Measurements from ENCODE around the gene SCGN.
A peak's percentile ranks its signal among the peaks of the same experiment; 100 is the strongest.

SCGN gene, protein sequence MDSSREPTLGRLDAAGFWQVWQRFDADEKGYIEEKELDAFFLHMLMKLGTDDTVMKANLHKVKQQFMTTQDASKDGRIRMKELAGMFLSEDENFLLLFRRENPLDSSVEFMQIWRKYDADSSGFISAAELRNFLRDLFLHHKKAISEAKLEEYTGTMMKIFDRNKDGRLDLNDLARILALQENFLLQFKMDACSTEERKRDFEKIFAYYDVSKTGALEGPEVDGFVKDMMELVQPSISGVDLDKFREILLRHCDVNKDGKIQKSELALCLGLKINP

DNA sequence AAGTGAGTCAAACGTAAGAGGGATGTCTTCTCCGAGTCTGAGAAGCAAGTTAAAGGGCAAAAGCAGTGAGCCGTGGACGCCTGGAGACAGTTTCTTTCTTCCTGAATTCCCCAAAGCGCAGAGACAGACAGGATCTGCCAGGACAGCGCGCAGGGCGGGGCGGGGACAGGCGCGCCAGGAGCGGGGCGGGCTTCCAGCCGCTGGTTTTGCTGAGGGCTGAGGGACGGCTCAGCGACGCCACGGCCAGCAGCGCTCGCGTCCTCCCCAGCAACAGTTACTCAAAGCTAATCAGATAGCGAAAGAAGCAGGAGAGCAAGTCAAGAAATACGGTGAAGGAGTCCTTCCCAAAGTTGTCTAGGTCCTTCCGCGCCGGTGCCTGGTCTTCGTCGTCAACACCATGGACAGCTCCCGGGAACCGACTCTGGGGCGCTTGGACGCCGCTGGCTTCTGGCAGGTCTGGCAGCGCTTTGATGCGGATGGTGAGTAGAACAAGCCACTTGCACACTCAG lies at the start of gene SCGN:
Gene SCGN (plus strand): TSS at position 209 of the 509 bp plus-strand sequence. CDS start 189 bp downstream, at position 398.
- DNase-seq: peak in 1 of 2 donors; percentile 4

DNA sequence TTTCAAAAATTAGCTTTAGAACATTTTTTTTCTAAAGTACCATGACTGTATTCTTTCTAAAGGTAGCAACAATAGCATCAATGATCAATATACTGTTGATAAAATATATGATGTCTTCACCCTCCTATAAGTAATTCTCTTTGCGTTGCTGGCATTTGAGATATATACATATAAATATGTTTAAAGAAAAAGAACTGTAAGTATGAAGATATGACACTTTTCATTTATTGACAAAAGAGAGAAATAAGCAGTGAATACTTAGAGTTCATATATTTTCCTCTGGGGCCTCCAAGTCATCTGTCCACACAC lies 49.4 kb upstream of the SCGN start:
- no peak for DNase-seq

DNA sequence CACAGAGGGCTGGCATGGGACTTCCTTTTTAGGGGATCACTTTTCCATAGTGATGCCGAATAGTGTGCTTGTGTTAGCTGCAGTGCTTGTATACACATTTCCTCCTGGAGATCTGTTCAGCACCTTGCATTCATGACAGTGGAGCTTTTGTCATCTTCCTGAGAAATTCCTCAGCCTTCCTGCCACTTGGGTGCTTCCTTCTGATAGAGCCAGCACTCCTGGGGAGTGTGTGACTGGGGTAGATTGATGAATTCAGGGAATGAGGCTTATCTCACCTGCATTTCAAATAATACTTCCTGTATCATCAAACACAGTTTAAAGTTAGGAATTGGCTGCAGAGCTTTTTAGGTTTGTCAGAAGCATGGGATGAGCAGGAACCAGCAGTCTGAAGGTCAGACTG lies 48.8 kb upstream of the SCGN start:
- DNase-seq: no peak

DNA sequence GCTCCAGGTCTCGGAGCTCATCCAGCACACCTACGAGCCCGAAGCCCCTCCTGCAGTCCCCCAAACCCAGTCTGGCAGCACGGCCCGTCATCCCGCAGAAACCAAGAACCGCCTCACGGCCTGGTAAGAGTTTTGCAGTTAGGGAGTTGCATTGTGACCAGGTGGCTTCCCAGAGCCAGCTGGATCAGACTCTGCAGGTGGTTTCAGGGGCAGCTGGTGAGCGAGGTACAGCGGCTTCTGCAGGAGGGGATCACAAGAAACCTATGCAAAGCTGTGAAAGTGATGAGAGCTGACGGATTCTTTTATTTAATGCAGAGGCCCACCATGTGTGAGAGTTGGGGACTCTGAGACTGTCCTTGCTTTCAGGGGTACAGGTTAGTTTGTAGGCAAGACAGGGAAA lies 45.9 kb upstream of the SCGN start:
- DNase-seq: no peak

DNA sequence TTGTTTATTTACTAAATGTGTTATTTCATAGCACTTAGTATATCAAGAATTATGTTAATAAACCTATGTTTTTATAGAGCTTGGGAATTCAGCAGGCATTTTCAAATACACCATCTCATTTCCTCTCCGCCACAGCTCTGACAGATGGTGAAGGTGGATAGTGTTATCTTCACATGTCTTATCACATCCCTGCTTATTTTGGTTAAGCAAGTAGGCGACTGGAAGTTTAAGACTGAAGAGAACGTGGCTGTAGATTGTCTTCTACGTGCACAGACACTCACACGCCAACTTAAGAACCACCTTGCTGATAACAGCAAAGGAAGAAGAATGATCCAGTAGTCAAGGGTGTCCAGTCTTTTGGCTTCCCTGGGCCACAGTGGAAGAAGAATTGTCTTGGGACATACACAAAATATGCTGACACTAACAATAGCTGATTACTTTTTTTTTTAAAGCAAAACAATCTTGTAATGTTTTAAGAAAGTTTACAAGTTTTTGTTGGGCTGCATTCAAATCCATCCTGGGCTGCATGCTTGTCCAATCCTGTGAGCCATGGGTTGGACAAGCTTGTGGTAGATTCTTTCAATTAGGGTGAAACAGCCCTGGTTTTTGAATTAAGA lies 43.3 kb upstream of the SCGN start:
- DNase-seq: no peak

DNA sequence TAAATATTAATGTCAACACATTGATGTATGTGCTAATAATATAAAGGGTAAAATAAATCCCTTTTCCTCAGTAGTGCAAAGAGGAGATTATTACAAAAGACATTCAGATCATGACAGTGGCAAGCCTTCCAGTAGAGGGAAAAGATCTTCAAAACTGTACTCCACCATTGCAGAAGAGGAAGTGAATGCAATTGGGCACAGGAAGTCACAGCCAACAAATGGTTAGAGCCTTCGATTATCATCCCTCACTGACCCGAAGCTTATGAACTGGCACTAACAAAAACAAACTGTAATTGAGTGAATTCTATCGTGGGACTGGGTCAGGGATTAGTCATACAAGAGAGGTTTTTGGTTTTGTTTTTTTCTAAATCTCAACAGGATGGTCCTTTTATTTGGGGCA lies 39.3 kb upstream of the SCGN start:
- DNase-seq: no peak

DNA sequence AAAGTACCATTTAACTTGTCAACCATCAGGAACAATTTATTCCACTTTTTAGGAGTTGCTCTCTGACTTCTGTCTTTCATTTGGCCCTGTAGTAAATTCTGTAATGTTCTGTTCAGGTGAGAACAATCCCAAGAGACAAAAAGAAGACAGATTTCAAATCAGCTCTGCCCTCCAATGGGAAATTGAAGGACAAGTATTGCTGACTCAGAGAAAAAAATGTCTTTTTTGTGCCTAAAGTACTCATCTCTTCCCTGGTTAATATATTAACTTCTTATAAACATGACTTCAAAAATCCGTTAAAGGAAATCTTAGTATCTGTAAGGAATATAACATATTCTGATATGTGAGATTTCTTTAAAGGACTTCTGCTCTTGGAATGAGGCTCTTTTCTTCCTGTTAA lies 38.6 kb upstream of the SCGN start:
- DNase-seq: no peak

DNA sequence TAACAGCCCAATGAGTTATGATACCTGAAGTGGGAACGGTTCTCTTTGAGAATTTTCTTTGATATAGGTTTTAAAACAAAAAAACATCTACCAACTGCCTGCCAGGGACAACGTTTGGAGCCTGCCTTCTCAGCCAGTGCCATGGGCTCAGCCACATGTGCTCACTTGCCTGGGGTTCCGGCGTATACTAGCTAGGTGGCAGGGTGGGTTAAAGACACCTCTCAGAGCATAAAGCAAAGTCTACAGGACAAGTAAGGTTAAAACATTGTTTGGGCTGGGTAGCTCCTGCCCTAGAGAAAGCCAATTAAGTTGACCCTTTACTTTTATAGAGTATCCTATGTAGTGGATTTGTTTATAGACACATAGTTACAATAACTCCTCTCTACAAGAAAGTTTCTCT lies 38.0 kb upstream of the SCGN start:
- DNase-seq: no peak

DNA sequence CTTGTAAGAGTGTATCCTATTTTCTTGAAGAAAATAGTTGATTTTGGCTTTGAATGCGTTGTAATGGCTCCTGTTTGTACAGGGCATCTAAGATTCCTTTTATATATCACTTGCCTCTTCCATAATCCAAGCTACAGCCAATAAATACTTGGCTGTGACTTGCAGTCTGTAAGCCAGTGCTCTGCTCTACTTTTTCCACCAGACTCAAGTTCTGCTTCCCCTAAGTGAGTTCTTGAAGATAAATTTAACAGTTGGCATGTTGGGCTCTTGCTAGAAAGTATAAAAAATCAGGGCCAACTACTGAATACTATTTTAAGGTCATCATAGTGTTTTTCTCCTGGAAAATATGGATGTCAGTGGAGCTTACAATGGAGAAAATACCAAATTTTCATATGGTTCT lies 36.5 kb upstream of the SCGN start:
- DNase-seq: no peak

DNA sequence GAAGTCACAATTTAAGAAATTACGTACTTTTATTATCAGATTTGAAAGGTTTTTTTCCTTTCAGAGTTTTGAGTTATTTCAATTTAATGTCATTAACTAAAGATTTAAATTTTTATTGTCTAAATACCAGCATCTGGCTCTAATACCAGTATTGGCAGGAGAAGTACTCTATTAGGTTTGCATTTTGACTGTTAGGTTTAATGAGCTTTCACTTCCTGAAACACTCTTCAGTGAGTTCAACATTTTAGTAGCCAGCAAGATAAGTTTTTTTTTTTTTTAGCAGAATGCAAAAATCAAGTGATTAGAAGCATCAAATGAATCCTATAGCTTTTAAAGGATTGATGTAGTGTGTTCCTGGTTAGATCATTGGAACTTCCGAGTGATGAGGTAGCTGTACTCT lies 34.0 kb upstream of the SCGN start:
- DNase-seq: no peak

DNA sequence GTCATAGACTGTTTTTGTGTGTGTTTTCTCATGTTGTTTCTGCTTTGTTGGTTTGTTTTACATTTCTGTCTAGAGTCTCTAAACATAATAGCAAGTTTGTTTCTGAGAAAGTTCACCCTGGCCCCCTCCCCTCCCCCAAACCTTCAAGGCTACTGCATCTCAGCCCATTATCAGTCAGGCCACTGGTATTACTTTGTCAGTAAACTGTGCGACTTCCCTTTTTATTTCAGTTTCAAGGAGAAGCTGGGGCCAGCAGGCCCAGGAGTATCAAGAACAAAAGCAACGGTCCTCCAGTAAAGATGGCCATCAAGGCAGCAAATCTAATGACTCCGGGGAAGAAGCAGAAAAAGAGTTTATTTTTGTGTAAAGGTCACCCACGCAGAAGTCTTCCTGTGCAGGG lies 32.8 kb upstream of the SCGN start:
- no peak for DNase-seq

DNA sequence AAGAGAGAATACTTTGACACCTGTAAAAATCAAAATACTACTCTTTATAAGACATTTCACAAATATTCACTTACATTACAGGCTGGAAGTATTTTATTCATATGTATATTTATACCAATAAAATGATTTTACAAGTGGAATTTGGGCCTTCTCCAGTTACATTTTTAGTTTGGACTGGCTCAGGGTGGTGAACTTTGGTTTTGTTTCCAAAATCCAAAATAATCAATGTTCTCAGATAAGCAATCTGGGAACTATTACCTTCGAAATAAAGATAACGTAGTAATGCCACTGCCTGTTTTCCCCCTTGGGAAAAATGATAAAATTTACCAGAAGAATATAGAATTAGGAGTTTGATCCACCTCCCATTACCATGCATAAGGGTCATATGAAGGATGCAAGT lies 31.6 kb upstream of the SCGN start:
- no peak for DNase-seq

DNA sequence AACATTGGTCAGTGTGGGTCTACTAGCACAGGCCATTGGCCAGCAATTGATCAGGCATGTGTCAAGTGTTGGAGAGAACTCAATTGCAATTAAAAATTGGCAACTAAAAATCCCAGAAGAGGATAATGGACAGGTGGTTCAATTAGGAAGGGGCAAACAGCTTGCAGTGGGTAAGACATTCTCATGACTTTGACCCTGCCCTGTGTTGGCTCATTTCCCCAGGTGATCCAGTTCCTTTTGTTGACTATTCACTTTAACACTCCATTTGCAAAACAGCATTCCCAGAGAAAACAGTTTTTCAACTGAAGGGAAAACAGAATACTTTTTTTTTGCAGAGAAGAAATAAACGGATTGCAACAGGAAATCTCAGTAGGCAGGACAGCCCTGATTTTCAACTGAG lies 28.9 kb upstream of the SCGN start:
- DNase-seq: no peak

DNA sequence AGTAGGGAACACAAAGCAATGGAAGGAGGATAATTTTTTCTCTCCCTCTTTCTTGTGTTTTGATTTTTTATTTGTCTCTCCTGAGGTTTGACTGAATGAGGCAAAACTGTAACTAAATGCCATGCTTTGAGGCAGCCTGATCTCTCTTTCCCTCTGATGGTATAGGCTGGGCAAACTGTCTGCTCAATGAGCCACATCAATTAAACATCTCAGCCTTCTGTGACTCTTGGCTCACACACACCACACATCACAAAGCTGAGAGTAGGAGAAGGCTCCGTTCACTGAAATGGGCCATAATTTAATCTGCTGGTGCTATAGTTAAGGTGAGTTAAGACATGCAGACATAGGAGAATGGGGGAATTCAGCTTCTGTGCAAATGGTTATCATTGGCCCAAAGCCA lies 28.1 kb upstream of the SCGN start:
- no peak for DNase-seq

DNA sequence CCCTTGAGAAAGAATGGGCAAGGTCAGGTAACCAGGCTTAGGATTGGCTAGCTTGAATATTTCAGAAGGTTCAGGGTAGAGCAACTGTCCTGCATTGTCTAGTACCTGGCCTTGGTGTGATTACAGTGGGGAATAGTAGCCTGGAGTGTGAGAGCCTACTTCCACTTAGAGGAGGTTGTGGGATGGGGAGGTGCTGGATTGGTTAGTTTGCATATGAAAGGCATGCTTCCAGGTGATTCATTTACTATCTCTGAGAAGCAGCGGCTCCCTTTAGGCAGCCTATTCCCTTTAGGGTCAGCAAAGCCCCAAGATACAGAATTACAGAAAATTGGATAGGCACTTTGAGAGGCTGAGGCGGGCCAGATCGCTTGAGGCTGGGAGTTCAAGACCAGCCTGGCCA lies 25.0 kb upstream of the SCGN start:
- DNase-seq: no peak

DNA sequence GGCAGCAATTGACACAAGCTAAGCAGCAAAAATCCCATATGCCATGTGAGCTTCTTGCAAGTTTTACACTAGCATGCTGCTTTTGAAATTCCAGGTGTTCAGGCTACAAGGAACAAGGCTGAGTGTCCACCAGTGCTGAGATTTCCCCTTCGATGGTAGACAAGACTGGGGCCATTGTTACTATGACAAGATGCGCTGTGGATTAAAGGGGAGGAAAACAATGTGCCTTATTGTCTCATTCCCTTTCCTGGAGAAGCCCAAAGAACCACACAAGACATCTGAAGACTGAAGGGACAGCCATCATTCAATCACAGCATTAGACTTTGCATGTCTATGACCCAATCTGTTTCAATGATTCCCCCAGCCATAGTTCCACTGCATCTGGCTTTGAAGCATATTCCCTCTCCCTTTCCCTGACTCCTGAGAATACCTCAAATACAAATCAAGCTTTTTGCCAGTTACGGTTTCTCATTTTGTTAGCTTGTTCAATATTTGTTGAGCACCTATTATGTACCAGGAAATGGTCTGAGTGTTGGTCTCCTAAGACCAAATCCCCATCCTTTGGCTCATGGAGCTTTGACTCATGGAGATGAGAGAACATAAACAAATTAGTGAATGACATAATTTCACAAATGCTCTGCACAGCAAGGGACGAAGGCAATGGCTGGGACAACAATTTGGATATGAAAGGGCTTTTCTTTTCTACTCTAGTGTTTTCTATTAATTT lies 23.4 kb upstream of the SCGN start:
- DNase-seq: no peak

DNA sequence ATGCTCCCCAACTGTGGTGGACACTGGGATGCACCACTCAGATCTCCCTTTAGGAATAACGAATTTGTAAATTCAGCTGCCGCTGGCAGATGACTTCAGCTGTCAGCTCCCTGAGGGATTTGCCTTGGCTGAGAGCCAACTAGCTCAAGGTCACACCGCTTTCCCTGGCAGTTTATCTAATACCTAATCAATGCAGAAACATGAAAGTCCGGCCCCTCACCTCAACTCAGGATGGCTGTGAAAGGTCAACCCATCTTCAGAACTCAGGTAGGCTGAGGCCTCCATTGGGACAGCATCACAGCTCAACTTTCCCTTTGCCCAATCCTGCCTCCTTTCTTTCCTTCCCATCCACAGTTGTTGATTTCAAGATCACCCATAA lies 22.8 kb upstream of the SCGN start:
- no peak for DNase-seq

DNA sequence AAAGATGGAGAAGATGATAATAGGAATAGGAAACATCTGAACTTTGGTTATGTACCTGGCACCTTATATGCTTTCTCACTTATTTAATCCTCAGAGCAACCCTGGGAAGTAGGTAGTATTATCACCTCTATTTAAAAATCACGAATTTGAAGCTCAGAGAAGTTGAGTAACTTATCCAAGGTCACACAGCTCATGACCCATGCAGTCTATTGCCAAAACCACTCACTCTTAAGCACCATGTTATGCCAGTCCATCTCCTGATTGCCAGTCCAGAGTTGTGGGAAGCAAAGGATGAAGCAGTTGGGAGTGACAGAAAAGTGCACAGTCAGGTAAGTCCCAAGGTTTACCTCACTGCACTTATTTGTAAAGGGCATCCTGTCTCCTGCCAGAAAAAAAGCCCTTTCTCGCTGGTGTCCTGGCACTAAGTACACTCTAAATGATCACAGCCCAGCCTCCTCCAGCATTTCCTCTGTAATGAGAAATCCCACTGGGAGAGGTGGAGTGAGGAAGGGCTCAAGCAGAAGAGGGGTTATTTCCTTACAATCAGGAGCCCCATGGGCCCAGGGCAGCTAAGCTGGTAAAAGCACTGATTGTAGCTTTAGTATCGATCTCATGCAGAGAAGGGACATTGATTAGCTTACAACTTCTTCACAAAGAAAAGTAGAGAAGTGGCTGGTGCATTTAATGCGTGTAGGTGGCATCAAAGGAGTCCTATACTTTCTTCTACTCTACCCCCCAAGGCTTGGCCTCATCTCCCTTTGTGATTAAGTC lies 21.3 kb upstream of the SCGN start:
- DNase-seq: no peak

DNA sequence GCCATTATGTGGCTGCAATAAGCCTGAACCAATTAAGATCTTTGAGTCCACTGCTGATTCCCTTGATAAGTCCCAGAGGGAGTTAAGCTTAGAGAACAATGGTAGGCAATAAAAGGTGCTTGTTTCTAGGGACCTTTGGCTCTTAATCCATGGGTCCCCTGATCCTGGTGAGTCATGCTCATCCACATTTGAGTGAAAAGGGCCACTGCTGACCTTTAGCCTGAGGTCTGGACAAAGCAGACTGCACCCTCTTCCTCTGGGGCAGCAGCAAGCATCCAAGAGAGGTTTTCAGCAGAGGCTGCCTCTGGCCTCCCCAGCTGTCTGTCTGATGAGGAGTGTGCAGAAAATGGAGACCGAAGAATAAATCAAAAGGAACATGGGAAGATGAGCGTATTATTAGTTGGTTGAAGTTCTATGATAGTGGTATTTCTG lies 16.1 kb upstream of the SCGN start:
- no peak for DNase-seq

DNA sequence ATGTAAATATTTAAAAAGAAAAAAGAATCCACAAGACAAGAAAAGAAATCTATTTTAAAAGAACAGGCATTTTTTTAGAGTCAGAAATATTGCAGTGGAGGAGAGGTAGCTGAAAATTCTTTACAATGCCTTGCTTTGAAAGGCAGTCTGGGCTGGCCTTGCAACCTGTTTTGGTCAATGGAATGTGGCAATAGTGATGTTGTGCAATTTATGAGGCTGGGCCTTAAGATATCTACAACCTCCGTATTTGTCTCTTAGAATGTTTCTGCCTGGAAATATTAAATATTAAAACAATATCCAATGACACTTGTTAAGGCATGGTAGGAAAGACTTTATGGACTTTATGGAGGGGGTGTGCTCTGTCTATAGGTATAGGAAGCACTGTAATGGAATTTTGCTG lies 14.8 kb upstream of the SCGN start:
- no peak for DNase-seq

DNA sequence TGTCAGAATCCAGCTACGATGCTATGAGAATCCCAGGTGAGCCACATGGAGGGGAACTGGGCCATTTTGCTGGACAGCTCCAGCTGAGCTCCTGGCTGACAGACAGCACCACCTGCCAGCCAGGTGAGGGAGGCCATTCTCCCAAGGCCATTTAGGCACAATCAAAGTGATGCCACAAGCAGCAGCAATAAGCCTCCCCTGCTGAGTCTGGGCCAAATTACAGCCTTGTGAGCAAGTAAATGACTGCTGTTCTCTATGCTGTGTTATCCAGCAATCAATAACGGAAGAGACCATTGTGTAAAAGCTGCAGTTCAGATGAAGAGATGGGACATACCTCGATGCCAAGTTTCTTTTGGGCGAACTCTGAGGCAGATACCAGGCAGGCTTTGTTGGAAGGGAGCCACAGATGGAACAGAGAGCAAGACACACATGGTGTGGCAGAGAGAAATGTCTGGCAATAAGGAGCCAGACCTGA lies 14.0 kb upstream of the SCGN start:
- no peak for DNase-seq

DNA sequence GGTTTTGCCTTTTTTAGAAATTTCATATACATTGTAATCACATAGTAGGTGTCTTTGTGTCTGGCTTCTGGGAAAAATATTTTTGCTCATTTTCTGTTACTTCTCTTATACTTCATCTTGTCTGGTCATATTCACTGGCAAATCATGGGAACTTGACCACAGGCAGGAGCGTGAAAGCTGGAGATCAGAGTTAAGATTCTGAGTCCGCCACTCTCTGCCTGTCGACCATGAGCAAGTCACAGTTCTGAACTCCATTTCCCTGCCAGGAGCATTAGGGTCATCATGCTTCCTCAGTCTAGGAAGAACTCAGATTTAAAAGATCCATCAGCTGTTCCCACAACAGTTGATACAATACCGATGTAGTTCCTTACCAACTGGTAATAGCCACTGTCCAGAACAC lies 12.4 kb upstream of the SCGN start:
- no peak for DNase-seq

DNA sequence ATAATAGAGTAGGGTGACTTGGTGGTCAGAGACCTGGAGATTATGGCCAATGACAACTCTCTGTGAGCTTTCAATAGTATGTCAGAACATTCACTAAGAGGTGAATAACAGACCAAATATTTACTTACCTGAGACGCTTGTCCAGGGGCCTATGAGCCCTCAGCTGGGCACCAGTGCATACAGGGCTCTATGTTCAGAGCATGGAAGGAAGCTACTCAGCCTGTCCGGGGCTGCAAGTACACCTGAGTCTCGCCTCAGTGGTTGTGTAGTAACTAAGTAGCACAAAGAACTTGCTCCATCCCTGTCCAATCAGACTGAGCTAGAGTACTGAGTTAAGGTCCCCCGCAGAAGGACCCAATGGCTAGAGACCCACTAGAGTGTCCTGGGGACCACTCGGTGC lies 11.6 kb upstream of the SCGN start:
- no peak for DNase-seq

DNA sequence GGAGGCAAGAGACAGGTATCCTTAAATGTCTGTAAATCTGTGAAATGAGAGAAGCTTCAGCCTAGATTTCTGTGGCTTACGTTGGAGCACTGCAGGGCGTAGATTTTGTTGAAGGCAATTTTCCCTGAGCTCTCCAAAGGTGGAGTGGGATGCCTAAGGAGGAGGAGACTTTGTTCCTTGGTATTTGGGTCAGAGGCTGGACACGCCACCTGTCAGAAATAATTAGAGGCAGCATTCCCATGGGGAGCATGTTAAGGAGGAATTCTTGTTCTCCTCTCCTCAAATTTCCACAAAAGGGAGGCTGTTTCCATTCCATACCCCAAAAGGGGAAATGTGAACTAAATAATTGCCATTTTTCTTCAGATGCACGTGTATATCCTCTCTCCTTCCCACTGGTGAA lies 11.1 kb upstream of the SCGN start:
- no peak for DNase-seq
